MM.1S (cell line): Measurements from ENCODE around the gene CD40.

Experiments
- DNase-seq: peaks from one replicate; pipeline ENCODE4 v3.0.0-alpha.2; 2015
- H2AFZ ChIP-seq: fragments of 300-600 bp; sonication (generic); 2 replicates; pipeline ENCODE4 v1.6.0; 2016; ENCODE audit warnings: antibody characterized with exemption, low read length
- H3F3A ChIP-seq: fragments of 300-600 bp; sonication (generic); 2 replicates; pipeline ENCODE4 v1.6.1; 2016; ENCODE audit warnings: mild to moderate bottlenecking, antibody characterized with exemption, low read length, moderate library complexity, mixed read lengths; ENCODE audit not compliant: insufficient read depth
- H3K27ac ChIP-seq: fragments of 300-600 bp; sonication (generic); 2 replicates; pipeline ENCODE4 v1.5.1; 2016; ENCODE audit warnings: mild to moderate bottlenecking, low read length
- H3K27me3 ChIP-seq: fragments of 300-600 bp; sonication (generic); replicated peaks from 2 replicates; pipeline ENCODE4 v1.6.0; 2016; ENCODE audit warnings: low read length; ENCODE audit not compliant: insufficient read depth
- H3K36me3 ChIP-seq: fragments of 300-600 bp; sonication (generic); replicated peaks from 2 replicates; pipeline ENCODE4 v1.6.1; 2016; ENCODE audit warnings: mild to moderate bottlenecking, low read length, mixed read lengths; ENCODE audit not compliant: insufficient read depth
- H3K4me1 ChIP-seq: fragments of 300-600 bp; sonication (generic); 2 replicates; pipeline ENCODE4 v1.6.1; 2016; ENCODE audit warnings: low read length, mixed read lengths
- H3K4me2 ChIP-seq: fragments of 300-600 bp; sonication (generic); 2 replicates; pipeline ENCODE4 v1.6.0; 2016; ENCODE audit warnings: low read depth, low read length
- H3K4me3 ChIP-seq: fragments of 300-600 bp; sonication (generic); 2 replicates; pipeline ENCODE4 v1.5.1; 2016; ENCODE audit warnings: low read length, mixed read lengths
- H3K79me2 ChIP-seq: fragments of 300-600 bp; sonication (generic); 2 replicates; pipeline ENCODE4 v1.6.1; 2016; ENCODE audit warnings: mixed run types, low read length, mixed read lengths
- H3K9ac ChIP-seq: fragments of 300-600 bp; sonication (generic); 2 replicates; pipeline ENCODE4 v1.6.1; 2016; ENCODE audit warnings: low read length, mixed read lengths
- H3K9me2 ChIP-seq: fragments of 300-600 bp; sonication (generic); replicated peaks from 2 replicates; pipeline ENCODE4 v1.6.1; 2016; ENCODE audit warnings: mild to moderate bottlenecking, low read length, mixed read lengths; ENCODE audit not compliant: insufficient read depth
- H3K9me3 ChIP-seq: fragments of 300-600 bp; sonication (generic); replicated peaks from 2 replicates; pipeline ENCODE4 v1.6.1; 2016; ENCODE audit warnings: mild to moderate bottlenecking, low read length, mixed read lengths; ENCODE audit not compliant: insufficient read depth
- H4K20me1 ChIP-seq: fragments of 300-600 bp; sonication (generic); 2 replicates; pipeline ENCODE4 v1.6.1; 2016; ENCODE audit warnings: mild to moderate bottlenecking, low read length, moderate library complexity, mixed read lengths; ENCODE audit not compliant: insufficient read depth
- EZH2 ChIP-seq: fragments of 300-600 bp; sonication (generic); optimal IDR thresholded peaks from 2 replicates; pipeline ENCODE3; 2017; ENCODE audit warnings: low read depth, mild to moderate bottlenecking, antibody characterized with exemption, low read length, mixed read lengths
- EZH2phosphoT487 ChIP-seq: fragments of 300-600 bp; sonication (generic); IDR thresholded peaks from 2 replicates; pipeline ENCODE4 v1.6.1; 2018; ENCODE audit warnings: antibody characterized with exemption, low read length
- TF ChIP-seq, protein P1 (sequence below): fragments of 300-600 bp; sonication (generic); IDR thresholded peaks from 2 replicates; pipeline ENCODE4 v1.5.1; 2016; ENCODE audit warnings: antibody characterized with exemption, low read length, mixed read lengths

CD40 gene

GRCh38 chr20:46139266-46139889 lies 21.3 kb downstream of the CD40 start:
- Histone ChIP-seq H3K27ac (no peak overlapping the region), H3K4me3 (no peak overlapping the region), H3K9me2 (no peaks in the 10 kb centered on the region), H3F3A (no peaks in the 10 kb centered on the region), H2AFZ (no peak overlapping the region), H3K4me1 (no peaks in the 10 kb centered on the region), H4K20me1 (no peaks in the 10 kb centered on the region), H3K9ac (no peak overlapping the region), H3K27me3 (peaks cover 53% of the 10 kb centered on the region), H3K36me3 (no peaks in the 10 kb centered on the region), H3K79me2 (no peaks in the 10 kb centered on the region), H3K9me3 (no peaks in the 10 kb centered on the region), H3K4me2 (no peak overlapping the region)
- TF ChIP-seq, protein P1, sequence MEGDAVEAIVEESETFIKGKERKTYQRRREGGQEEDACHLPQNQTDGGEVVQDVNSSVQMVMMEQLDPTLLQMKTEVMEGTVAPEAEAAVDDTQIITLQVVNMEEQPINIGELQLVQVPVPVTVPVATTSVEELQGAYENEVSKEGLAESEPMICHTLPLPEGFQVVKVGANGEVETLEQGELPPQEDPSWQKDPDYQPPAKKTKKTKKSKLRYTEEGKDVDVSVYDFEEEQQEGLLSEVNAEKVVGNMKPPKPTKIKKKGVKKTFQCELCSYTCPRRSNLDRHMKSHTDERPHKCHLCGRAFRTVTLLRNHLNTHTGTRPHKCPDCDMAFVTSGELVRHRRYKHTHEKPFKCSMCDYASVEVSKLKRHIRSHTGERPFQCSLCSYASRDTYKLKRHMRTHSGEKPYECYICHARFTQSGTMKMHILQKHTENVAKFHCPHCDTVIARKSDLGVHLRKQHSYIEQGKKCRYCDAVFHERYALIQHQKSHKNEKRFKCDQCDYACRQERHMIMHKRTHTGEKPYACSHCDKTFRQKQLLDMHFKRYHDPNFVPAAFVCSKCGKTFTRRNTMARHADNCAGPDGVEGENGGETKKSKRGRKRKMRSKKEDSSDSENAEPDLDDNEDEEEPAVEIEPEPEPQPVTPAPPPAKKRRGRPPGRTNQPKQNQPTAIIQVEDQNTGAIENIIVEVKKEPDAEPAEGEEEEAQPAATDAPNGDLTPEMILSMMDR, result no peak
- TF ChIP-seq EZH2 (no peak), EZH2phosphoT487 (no peak)
- DNase-seq, result no peak

- Histone ChIP-seq H4K20me1 (no peaks in the 10 kb centered on the region), H3K36me3 (no peaks in the 10 kb centered on the region), H3K4me3 (no peak overlapping the region), H3K9ac (no peak overlapping the region), H3K4me1 (no peaks in the 10 kb centered on the region), H3K9me3 (no peaks in the 10 kb centered on the region), H3K27me3 (peaks cover 53% of the 10 kb centered on the region), H3K79me2 (no peaks in the 10 kb centered on the region), H3F3A (no peaks in the 10 kb centered on the region), H3K9me2 (no peaks in the 10 kb centered on the region), H3K27ac (no peak overlapping the region), H3K4me2 (no peak overlapping the region), H2AFZ (no peak overlapping the region)
- TF ChIP-seq, protein P1, result no peak
- no peak for TF ChIP-seq EZH2phosphoT487
- no peak for TF ChIP-seq EZH2
- DNase-seq, result no peak
These were observed 21.9 kb downstream of the CD40 start for GRCh38 chr20:46139908-46140482.

GRCh38 chr20:46142124-46142523 lies 24.0 kb downstream of the CD40 start:
- Histone ChIP-seq H4K20me1 (no peaks in the 10 kb centered on the region), H3K27ac (no peak overlapping the region), H3K4me1 (no peaks in the 10 kb centered on the region), H3K4me3 (no peak overlapping the region), H3K9ac (no peak overlapping the region), H3K9me2 (no peaks in the 10 kb centered on the region), H3K27me3 (peaks cover 66% of the 10 kb centered on the region), H3K4me2 (no peak overlapping the region), H3F3A (no peaks in the 10 kb centered on the region), H3K9me3 (no peaks in the 10 kb centered on the region), H2AFZ (no peak overlapping the region), H3K36me3 (no peaks in the 10 kb centered on the region), H3K79me2 (no peaks in the 10 kb centered on the region)
- DNase-seq, result no peak
- TF ChIP-seq, protein P1, result no peak
- TF ChIP-seq EZH2phosphoT487 (no peak), EZH2 (no peak)
